Activated CD4-positive, alpha-beta T cell treated with anti-CD3 and anti-CD28 coated beads for 48 hours (primary cell): Measurements from ENCODE around the gene ZNHIT2.

Experiments
- DNase-seq: peaks from one replicate; pipeline ENCODE4 v3.0.0-alpha.2; 2020

ZNHIT2 gene

DNA sequence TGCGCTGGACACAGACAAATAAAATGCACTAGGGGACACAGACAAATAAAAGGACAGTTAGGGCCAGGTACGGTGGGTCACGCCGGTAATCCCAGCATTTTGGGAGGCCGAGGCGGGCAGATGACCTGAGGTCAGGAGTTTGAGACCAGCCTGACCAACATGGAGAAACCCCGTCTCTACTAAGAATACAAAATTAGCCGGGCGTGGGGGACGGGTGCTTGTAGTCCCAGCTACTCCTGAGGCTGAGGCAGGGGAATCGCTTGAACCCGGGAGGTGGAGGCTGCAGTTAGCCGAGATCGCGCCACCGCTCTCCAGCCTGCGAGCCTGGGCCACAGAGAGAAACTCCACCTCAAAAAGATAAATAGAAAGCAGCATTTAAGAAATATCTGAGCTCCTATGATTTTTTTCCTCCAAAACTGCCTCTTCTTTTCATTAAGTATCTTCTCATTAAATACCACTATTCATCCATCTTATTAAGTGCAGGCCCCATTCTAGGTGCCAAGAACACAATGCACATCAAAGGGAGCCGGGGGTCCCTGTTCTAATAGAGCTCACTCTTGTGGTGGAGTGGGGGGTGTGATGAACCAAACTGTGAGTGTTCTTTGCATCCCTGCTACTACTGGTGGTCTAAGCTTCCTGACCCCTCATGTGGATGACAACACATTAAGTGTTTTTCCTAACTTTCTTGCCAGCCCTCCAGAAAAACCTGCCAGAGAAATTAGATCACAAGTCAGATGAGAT is 766 bp upstream of the ZNHIT2 start:
- no peak for DNase-seq

DNA sequence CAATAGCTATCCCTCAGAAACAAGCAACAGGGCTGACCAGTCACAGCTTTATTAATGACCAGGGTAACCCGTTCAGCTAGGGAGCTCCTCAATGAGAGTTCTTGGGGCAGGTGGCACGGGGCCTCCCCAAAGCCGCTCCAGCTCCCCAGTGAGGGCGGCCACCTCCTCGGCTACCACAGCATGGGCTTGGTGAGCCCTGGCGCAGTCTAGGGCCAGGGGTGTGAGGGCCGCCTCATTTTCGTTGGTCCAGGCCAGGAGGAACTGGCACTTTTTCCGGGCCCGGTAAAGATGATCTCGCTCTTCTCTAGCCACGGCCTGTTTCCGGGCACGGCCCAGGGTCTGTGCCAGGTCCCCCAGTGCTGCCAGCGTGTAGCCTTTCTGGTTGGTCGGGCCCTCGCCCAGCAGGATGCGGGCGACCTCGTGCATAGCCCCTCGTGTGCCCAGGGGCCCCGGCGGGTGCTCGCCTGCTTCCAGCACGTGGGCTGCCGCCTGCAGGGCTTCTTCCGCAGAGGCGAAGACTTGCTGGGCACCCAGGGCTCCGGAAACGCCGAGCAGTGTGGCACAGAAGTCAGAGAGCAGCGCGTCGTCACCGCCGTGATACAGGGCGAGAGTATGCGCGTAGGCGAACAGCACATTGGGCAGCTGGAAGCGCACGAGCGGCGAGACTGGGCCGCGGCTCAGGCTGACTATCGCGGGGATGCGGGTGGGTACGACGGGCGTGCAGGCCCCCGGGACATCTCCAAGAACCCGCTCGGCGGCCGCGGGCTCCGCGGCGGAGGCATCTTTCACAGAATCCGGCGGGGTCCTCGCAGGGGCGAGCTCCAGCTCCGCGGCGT is 913 bp downstream of the ZNHIT2 start:
- peak; percentile 84 for DNase-seq

DNA sequence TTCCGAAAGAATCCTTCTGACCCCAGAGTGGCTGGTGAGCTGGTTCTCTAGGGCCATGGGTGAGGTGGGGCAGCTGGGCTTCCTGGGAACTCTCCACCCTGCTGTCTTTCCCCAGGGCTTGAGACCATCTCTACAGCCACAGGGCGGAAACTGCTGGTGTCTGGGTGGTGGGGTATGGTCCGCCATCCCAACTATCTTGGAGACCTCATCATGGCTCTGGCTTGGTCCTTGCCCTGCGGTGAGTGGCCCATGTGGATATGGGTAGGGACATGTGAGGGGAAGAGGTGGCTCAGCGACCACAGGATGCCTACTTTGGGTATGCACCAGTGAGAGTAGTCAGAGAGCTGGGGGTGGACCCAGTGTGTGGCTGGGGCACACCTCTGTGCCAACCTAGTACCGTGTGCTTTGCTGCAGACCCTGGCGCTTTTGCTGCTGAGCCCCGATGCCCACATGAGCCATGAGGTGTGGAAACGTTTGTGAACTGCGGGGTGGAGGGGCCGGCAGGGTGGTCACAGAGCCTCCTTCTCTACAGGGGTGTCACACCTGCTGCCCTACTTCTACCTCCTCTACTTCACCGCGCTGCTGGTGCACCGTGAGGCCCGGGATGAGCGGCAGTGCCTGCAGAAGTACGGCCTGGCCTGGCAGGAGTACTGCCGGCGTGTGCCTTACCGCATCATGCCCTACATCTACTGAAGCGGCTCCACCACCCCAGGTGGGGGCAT is 2.0 kb downstream of the ZNHIT2 start:
- no peak for DNase-seq

DNA sequence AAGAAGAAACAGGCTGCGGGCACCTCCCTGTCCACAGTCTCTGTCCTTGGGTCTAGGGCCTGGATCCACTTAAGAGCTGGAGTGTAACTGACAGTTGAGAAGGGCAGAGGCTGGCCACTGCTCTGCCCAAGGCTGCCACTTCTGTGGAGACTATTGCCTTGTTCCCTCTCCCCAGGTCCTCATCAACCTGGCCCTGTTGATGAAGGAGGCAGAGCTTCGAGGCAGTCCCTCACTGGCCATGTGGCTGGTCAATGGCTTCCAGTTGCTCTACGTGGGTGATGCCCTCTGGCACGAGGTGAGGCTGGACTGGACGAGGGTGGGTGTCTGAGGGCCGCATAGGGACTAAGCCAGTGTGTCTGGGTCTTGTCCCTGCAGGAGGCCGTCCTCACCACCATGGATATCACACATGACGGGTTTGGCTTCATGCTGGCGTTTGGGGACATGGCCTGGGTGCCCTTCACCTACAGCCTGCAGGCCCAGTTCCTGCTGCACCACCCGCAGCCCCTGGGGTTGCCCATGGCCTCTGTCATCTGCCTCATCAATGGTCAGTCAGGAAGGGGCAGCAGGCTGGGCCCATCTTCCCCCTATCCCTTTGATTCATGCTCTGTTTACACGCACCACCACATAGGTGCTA is 2.8 kb downstream of the ZNHIT2 start:
- DNase-seq: no peak

DNA sequence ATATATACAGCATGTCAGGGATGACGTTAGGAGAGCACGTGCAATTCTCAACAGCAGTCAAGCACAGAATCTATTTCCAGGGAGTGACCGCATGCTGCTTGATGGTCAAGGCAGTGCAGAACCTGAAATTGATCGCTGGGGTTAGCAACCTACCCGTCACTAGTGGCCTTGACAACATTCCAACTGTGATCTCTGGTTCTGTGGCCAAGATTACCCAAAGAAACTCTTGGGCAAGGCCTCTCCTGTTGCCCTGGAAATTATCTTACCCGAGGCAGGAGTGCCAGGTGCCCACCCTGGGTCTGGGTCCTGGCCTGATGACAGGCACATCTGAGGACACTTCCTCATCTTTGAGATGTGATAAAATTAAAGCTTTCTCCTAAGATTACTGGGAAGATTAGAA is 3.7 kb downstream of the ZNHIT2 start:
- no peak for DNase-seq

DNA sequence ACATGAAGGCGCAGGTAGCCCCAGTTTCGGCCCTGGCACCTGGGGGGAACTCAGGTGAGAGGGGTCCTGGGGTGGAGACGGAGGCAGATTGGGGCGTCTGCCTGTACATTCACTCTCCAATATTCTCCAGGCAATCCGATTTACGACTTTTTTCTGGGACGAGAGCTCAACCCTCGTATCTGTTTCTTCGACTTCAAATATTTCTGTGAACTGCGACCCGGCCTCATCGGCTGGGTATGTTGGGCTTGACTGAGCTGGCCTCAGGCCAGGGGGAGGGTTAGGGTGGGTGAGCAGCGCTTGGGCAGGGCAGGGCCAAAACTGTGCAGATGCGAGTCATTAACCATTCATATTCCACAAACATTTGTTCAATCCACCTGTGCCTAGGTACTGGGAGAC is 4.1 kb downstream of the ZNHIT2 start:
- no peak for DNase-seq

DNA sequence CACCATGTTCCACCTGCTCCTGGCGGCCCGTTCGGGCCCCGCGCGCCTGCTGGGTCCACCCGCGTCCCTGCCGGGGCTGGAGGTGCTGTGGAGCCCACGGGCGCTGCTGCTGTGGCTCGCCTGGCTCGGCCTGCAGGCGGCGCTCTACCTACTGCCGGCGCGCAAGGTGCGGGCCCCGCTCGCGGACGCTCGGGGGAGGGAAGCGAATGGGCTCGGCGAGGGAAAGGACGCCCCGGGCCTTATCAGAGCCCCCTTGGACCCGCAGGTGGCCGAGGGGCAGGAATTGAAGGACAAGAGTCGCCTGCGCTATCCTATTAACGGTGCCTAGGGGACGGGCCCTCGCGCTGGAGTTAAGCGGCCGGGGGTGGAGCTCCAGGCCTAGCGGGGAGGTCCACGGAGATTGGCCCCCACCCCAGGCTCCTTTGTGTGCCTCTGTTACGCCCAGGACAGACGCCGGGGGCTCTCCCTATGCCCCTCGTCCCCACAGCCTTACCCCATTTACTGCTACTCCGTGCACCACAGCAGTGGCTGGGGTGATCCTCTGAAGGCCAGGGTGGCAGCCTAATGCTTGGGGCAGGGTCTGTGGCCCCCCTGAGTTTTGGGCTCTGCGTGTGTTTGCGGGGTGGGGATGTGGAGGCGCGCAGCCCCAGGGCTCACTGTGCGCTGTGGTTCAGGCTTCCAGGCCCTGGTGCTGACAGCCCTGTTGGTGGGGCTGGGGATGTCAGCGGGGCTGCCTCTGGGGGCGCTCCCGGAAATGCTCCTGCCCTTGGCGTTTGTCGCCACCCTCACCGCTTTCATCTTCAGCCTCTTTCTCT is 4.7 kb downstream of the ZNHIT2 start:
- peak; percentile 82 for DNase-seq

DNA sequence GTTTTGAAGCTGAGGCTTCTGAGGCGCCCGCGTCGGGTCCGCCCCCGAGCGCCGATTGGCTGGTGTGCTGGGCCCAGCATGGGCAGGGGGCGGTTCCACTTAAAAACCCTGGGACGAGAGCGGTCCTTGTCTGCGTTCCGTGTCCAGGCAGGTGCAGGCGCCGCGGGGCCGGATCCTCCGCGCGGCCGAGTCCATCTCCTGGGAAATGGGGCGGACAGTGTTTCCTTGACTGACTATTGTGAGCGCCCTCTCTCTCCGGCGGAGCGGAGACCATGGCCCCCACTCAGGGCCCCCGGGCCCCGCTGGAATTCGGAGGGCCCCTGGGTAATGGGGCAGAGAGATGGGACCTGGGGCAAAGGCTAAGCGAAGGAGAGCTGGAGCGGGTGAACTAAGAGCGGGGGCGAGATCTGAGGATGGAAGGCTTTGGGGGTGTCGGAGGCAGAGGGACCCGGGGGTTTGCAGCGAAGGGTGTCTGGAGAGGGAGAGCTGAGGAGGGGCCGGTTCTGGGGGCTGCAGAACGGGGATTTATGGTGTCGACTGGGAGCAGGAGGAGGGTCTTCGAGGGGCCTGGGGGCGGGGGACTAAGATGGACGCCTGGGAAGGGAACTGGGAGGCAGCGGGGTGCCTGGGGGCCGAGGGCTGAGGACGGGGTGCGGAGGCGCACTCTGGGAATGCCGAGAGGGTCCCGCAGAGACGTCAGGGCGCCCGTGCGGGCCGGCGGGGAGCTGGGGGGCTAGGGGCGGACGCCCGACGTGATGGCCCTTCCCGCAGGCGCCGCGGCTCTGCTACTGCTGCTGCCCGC is 5.6 kb downstream of the ZNHIT2 start, which contains the start of gene TM7SF2:
TM7SF2 (plus strand) TSS at position 129 of the 802 bp plus-strand sequence; CDS start at position 273, 144 bp downstream.
- peak; percentile 97 for DNase-seq

DNA sequence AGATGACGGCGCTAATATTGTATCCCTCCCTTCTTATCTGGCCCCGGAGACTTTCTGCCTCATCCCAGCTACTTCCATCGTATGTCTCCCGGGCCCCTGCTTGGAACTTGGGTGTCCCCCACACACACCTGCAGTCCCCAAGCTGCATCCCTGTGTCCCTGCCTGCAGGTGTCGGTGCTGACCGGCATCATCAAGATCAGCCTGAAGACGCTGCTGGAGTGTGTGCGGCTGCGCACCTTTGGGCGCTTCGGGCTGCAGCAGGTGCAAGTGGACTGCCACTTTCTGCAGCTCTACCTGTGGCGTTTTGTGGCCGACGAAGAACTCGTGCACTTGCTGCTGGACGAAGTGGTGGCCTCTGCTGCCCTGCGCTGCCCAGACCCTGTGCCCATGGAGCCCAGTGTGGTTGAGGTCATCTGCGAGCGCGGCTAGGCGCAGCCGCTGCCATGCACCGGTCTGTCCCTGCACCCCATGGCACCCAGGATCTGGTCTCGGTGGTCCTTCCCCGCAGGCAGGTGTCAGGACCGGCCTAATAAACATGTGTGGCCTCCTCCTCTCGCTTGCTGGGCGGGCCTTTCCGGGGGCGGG is 6.2 kb downstream of the ZNHIT2 start:
- no peak for DNase-seq

DNA sequence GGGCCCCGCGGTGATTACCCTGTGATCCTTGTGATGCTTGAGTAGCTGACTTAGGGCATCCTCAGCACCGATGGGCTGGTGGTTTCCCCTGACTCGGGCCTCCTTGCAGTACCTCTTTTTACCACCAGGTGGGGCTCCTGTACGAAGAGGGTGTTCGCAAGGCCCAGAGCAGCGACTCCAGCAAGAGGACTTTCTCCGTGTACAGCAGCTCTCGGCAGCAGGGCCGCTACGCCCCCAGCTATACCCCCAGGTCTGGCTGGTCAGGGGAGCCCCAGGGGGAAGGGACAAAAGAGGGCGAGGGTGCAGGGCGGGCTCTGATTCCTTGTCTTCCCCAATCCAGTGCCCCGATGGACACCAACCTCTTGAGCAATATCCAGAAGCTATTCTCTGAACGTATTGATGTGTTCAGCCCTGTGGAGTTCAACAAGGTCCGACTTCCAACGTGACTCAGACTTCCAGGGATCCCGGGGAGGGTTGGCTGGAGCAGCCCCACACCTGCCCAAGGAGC is 7.1 kb downstream of the ZNHIT2 start:
- DNase-seq: peak; percentile 98

DNA sequence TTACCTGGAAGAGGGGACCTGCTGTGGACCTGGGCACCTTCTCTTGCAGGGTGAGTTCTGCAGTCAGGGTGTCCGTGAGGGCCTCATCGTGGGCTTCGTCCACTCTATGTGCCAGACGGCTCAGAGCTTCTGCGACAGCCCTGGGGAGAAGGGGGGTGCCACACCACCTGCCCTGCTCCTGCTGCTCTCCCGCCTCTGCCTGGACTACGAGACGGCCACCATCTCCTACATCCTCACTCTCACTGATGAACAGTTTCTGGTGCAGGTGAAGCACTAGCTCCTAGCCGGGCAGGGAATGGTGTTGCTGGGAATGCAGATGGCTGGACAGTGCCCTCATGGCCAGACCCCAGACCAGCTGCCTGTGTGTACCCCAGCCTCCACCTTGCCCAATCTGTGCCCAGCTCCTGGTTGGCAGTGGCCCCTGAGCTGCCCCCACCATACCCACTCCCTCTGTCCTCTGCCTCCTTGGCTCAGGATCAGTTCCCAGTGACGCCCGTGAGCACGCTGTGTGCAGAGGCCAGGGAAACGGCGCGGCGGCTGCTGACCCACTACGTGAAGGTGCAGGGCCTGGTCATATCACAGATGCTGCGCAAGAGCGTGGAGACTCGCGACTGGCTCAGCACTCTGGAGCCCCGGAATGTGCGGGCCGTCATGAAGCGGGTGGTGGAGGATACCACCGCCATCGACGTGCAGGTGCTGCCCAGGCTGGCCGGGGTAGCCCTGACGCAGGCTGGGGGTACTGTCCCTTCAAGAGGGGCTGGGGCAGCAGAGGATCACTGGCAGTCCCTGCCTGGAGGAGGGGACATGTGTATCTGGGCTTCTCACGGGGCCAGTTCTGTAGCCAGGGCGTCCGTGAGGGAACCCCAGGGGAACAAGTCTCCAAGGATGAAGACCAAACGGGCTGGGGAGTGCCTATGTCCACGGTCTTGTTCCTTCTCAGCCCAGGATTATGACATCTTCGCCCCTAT is 8.0 kb downstream of the ZNHIT2 start:
- no peak for DNase-seq

DNA sequence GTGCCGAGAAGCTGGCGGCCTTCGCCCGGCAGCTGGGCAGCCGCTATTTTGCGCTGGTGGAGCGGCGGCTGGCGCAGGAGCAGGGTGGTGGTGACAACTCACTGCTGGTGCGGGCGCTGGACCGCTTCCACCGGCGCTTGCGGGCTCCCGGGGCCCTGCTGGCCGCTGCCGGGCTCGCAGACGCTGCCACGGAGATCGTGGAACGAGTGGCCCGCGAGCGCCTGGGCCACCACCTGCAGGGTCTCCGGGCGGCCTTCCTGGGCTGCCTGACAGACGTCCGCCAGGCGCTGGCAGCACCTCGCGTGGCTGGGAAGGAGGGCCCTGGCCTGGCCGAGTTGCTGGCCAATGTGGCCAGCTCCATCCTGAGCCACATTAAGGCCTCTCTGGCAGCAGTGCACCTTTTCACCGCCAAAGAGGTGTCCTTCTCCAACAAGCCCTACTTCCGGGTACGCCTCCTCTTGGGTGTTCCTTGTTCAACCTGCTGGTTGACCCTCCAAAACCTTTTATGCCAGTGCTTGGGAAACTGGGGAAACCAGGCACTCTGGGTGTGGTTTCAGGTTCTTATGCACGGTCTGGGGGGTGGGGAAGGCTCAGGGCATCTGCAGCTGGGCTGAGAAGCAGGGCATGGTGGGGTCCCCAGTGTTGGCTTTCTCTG is 8.9 kb downstream of the ZNHIT2 start:
- no peak for DNase-seq

DNA sequence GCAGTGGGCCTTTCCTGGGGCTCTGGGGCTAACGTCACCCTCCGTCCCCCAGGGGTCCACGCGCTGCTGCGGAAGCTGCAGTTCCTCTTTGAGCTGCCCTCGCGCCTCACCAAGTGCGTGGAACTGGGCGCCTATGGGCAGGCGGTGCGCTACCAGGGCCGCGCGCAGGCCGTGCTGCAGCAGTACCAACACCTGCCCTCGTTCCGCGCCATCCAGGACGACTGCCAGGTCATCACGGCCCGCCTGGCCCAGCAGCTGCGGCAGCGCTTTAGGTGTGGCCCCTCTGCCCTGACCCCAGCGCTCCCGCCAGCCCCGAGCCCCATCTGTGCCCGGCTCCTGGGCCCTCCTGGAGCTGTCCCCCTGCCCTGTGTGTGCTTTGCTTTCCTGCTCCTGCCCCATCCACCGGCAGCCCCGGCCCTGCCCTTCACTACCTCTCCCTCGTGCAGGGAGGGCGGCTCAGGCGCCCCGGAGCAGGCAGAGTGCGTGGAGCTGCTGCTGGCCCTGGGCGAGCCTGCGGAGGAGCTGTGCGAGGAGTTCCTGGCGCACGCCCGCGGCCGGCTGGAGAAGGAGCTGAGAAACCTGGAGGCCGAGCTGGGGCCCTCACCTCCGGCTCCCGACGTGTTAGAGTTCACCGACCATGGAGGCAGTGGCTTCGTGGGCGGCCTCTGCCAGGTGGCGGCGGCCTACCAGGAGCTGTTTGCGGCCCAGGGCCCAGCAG is 9.6 kb downstream of the ZNHIT2 start:
- no peak for DNase-seq

DNA sequence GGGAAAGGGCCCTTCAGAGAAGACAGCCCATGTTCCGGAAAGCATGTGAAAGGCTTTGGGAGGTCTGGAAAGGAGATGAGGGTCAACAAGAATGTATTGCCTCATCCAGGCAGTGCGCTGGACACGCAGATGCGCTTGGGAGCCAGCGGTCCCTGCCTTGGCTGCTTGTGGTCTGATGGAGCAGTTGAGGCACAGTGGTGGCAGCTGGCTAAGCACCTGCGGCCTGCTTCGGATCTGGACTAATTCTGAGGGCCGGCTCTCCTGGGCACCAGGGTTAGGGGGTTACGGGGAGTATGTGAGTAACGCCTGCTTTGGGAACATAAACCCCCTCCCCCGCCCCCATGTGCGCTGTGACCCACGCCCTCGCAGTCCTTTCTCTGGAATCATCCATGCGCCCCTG is 10.4 kb downstream of the ZNHIT2 start:
- no peak for DNase-seq

DNA sequence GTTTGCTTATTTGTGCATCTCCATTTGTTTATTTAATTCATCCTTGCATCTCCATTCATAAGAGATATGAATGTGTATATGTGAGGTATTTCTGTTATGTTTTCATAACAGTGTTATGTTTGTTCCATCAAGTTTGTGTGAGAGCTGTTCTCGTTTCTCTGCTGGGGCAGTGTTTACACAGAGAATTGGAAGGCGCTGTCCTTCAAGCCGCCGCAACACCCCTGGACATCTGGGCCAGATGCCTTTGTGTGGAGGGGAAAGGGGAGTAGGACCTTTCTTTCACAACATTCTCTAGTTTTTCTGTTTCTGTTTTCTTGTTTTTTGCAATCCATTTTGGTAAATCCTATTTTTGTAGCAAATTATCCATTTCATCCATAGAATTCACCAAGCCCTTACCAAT is 12.9 kb downstream of the ZNHIT2 start:
- DNase-seq: no peak

DNA sequence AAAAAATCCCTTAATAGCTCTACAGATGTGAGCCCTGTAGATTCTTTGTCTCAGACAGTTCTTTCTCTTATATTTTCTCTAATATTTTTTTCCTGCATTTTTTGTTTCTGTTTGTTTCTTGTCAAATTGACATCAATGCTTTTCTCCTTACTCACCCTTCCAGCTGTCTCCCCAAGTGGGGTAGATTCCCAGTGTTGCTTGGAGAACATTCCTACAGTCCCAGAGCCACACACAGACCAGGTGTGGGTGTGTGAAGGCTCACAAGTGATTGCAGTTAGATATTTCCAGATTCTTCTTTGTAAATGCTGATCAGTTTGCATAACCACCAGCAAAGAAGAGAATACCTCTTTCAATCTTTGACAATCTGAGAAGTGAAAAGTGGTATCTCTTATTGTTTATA is 14.0 kb downstream of the ZNHIT2 start:
- DNase-seq: no peak

DNA sequence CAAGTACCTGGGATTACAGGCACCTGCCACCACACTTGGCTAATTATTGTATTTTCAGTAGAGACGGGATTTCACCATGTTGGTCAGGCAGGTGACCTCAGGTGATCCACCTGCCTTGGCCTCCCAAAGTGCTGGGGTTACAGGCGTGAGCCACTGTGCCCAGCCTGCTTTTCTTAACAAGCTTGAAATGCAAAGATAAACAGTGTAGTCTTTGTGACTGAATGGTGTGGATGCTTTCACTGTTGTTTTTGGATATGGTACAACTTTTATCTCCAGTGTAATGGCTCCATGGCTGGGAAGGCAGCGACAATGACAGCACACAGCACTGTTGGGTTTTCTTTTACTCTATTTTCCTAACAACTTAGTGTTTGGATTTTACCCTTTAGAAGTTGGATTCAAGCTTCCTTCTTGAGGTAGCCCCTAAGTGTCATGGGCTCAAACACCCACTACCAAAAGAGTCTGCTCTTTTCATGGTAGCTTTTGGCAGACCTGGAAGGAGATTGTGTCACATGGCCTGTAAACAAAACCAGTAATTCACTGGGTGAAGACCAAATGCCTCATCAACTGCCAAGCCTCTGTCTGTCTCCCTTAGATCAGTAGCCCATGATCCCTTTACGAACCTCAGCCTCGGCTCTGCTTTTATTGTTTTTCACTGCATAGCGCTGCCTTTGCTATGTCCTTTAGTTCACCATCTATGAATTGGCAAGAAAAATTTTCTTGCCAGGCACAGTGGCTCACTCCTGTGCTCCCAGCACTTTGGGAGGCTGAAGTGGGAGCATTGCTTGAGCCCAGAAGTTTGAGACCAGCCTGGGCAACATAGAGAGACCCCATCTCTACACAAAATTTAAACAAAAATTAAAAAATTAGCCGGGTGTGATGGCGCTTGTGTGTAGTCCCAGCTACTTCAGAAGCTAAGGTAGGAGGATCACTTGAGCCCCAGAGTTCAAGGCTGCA is 15.1 kb downstream of the ZNHIT2 start:
- no peak for DNase-seq
